ENCODE data around the gene LMO7. TPM values are rescaled to one million over a fixed set of nuclear protein-coding genes. Genes with fewer than 3 reads are reported as not detected.

LMO7 gene
- total RNA-seq, 1 experiment from 2014 or later: 18.5 TPM

GRCh38 chr13:75797239-75797638, 161.1 kb downstream of the LMO7 start (continued):
- TF ChIP-seq AFF4 (CRISPR knock-in tag; IDR thresholded peaks at IDR 0.05; ENCODE audit: borderline replicate concordance): no peak
- no peak for TF ChIP-seq OVOL2 (CRISPR knock-in tag; IDR thresholded peaks at IDR 0.05; ENCODE audit: borderline replicate concordance)
- TF ChIP-seq ZNF219 (CRISPR knock-in tag; IDR thresholded peaks at IDR 0.05; ENCODE audit: borderline replicate concordance): no peak
- no peak for TF ChIP-seq STAT6 (CRISPR knock-in tag; conservative IDR thresholded peaks at IDR 0.05; ENCODE audit: low read depth)

GRCh38 chr13:75797719-75798118, 161.6 kb downstream of the LMO7 start:
- no peak for ATAC-seq
- Mint-ChIP-seq H3K9me3 (peaks cover 5% of the 10 kb centered on the region), H3K4me1 (peaks cover 63% of the 10 kb centered on the region), H3K36me3 (no peaks in the 10 kb centered on the region; the same call in 1 of the 2 replicates), H3K27ac (peak overlapping the region; percentile 67; the same call in 1 of the 2 replicates), H3K27me3 (ENCODE audit: low read depth) (no peaks in the 10 kb centered on the region), H3K4me3 (no peak overlapping the region)
- DNase-seq (ENCODE audit: low spot score): no peak
- TF ChIP-seq KAT7 (CRISPR knock-in tag; IDR thresholded peaks at IDR 0.05; ENCODE audit: borderline replicate concordance) (no peak), ZNF281 (CRISPR knock-in tag; IDR thresholded peaks at IDR 0.05) (no peak), HMGXB4 (CRISPR knock-in tag; IDR thresholded peaks at IDR 0.05) (no peak), SOX15 (CRISPR knock-in tag; IDR thresholded peaks at IDR 0.05) (no peak), ZSCAN18 (CRISPR knock-in tag; IDR thresholded peaks at IDR 0.05) (no peak), CREM (CRISPR knock-in tag; IDR thresholded peaks at IDR 0.05) (no peak), AR (CRISPR knock-in tag; IDR thresholded peaks at IDR 0.05) (no peak), ATF3 (CRISPR knock-in tag; conservative IDR thresholded peaks at IDR 0.05) (no peak), TEAD1 (CRISPR knock-in tag; IDR thresholded peaks at IDR 0.05) (no peak)
- ChIA-PET POLR2A (no interaction called here), CTCF (no interaction called here)

Measured in WTC11 (cell line).